ENCODE results near the gene LTK. TPM values are rescaled to one million over a fixed set of nuclear protein-coding genes. Genes with fewer than 3 reads are reported as not detected.

Gene LTK
- total and polyA plus RNA-seq, 2 of the 4 experiments (the other 2 are of a cell fraction): 0.18 to 0.62 TPM

GRCh38 chr15:41544650-41545015 is 31.0 kb upstream of the LTK start:
- Histone ChIP-seq H3K27me3 (ENCODE audit: control insufficient read depth, insufficient read depth, low read length) (no peaks in the 10 kb centered on the region), H3K18ac (ENCODE audit: low read depth, low read length) (no peak overlapping the region), H2BK5ac (ENCODE audit: low read depth, low read length, poor library complexity, severe bottlenecking) (no peak overlapping the region), H2BK120ac (ENCODE audit: low read depth, low read length) (no peak overlapping the region), H2BK15ac (ENCODE audit: low read depth, low read length) (no peak overlapping the region), H3K9me3 (ENCODE audit: control insufficient read depth, insufficient read depth, low read length) (no peaks in the 10 kb centered on the region), H4K5ac (ENCODE audit: low read depth, low read length) (peak overlapping the region; percentile 37; the same call in 1 of the 2 replicates), H3K56ac (ENCODE audit: extremely low read depth, insufficient read depth, low read length) (no peak overlapping the region), H2AFZ (replicated peaks; ENCODE audit: low read length, poor library complexity) (peak overlapping the region; percentile 85), H3K27ac (ENCODE audit: insufficient read depth, low read length) (no peak overlapping the region), H3K14ac (replicated peaks; ENCODE audit: low read depth, low read length) (no peak overlapping the region), H3K23ac (ENCODE audit: low read depth, low read length) (no peak overlapping the region), H2AK5ac (ENCODE audit: low read depth, low read length) (peak overlapping the region; percentile 90), H3K9ac (ENCODE audit: low read depth, low read length) (no peak overlapping the region), H3K4me3 (ENCODE audit: insufficient read depth, low read depth, low read length) (no peak overlapping the region), H4K8ac (ENCODE audit: low read depth in 2 of 2, low read length in 2 of 2) (peak overlapping the region; percentile 44 to 55; a peak in 3 of 4 replicates), H3K4me1 (ENCODE audit: control insufficient read depth, insufficient read depth, low read length) (no peaks in the 10 kb centered on the region; the same call in none of the 2 replicates), H2BK20ac (ENCODE audit: low read depth, low read length) (no peak overlapping the region; the same call in 1 of the 2 replicates), H2AK9ac (replicated peaks; ENCODE audit: low read depth, low read length, poor library complexity) (peak overlapping the region; percentile 24), H3K9me1 (ENCODE audit: insufficient read depth, low read length) (peaks cover 3% of the 10 kb centered on the region; the same call in 1 of the 2 replicates), H4K20me1 (ENCODE audit: insufficient read depth, low read length) (peaks cover 3% of the 10 kb centered on the region; the same call in 1 of the 2 replicates), H3K4me2 (ENCODE audit: low read depth, low read length) (no peak overlapping the region), H4K91ac (ENCODE audit: insufficient read depth, low read depth, low read length) (no peak overlapping the region), H3K4ac (ENCODE audit: low read depth, low read length) (peak overlapping the region; percentile 69), H3K79me1 (ENCODE audit: low read depth in 1 of 2, low read length in 2 of 2) (peaks cover 13 to 34% of the 10 kb centered on the region in 2 experiments; a peak in 3 of 4 replicates), H3K36me3 (ENCODE audit: control insufficient read depth, insufficient read depth, low read length) (no peaks in the 10 kb centered on the region)
- ATAC-seq (ENCODE audit: low read depth): no peak
- in situ Hi-C loops (cut with MboI; ENCODE audit: low sequenced_read_pairs): no loop called here
- dilution Hi-C loops (cut with HindIII; ENCODE audit: low sequenced_read_pairs, unreplicated experiment): no loop called here
- POLR2A ChIA-PET (ENCODE audit: unreplicated experiment): no interaction called here
- WGBS, 2 experiments (ENCODE audit: extremely low coverage in 2 of 2, insufficient read length in 1 of 2): 100% methylated on average over 7 of the region's 15 CpGs; no CpG with 5 or more reads in 1 of the 2 experiments
- BruUV-seq (replicated peaks): no TSS peak
- TF ChIP-seq NFE2L2 (IDR thresholded peaks at IDR 0.05; ENCODE audit: low read depth, low read length): no peak
- TF ChIP-seq MAFK (IDR thresholded peaks at IDR 0.05; ENCODE audit: low read depth, low read length): no peak
- TF ChIP-seq ELK1 (IDR thresholded peaks at IDR 0.05; ENCODE audit: borderline replicate concordance, low read depth, low read length): no peak
- TF ChIP-seq MXI1 (IDR thresholded peaks at IDR 0.05; ENCODE audit: borderline replicate concordance, low read depth, low read length): no peak
- intact Hi-C loops (cut with micrococcal nuclease): loop anchor here (5.0 kb wide), 1 partner anchor 77 kb away; no protein-coding TSS in a partner anchor
- CTCF ChIA-PET: interaction anchor here (0.8 to 1.4 kb wide), 2 partner anchors 13 to 229 kb away, joined by 3 to 4 read pairs; partner anchors contain the start of gene MAPKBP1
- DNase-seq: no peak

Data from IMR-90 (cell line).